Panc1 (cell line): ENCODE results near the gene NUP37. TPM values are rescaled to one million over a fixed set of nuclear protein-coding genes. Genes with fewer than 3 reads are reported as not detected.

ENCODE experiments used
- ATAC-seq: fragments of 200-7000 bp; cut with Tn5 transposase; 2 replicates; pipeline ENCODE4 v1.9.1; 2020; ENCODE audit warnings: mild to moderate bottlenecking, moderate library complexity
- BruUV-seq: library from RNA; stranded (reverse); fragments of 400-500 nt; replicated peaks from 2 replicates; lab custom pipeline; 2021; lab: Mats Ljungman, UMichigan
- CTCF ChIA-PET: fragments of 300-600 bp; sonication (Branson Sonifier 250); formaldehyde crosslinking; loops from one replicate; lab custom pipeline; 2022; ENCODE audit warnings: antibody characterized with exemption; lab: Charles Lee
- POLR2A ChIA-PET: fragments of 300-600 bp; sonication (Branson Sonifier 250); formaldehyde crosslinking; loops from one replicate; lab custom pipeline; 2022; ENCODE audit warnings: antibody characterized with exemption; lab: Charles Lee
- DNase-seq: peaks from one replicate; pipeline ENCODE4 v3.0.0-alpha.2; 2010; ENCODE audit warnings: low read depth, low spot score
- H3K27ac ChIP-seq: 2 replicates; pipeline ENCODE4 v1.5.1; 2011; ENCODE audit warnings: mild to moderate bottlenecking, low read length, inconsistent platforms
- H3K27me3 ChIP-seq: fragments of 200-500 bp; sonication (Bioruptor generic); 2 replicates; pipeline ENCODE4 v1.6.0; 2014; ENCODE audit warnings: low read length, inconsistent platforms; ENCODE audit not compliant: control insufficient read depth, insufficient read depth
- H3K36me3 ChIP-seq: fragments of 200-500 bp; sonication (Bioruptor generic); 2 replicates; pipeline ENCODE4 v1.5.1; 2014; ENCODE audit warnings: inconsistent platforms, mild to moderate bottlenecking, low read length, moderate library complexity; ENCODE audit not compliant: control insufficient read depth, insufficient read depth
- H3K4me1 ChIP-seq: 2 replicates; pipeline ENCODE4 v1.5.1; 2011; ENCODE audit warnings: inconsistent platforms, mild to moderate bottlenecking, low read length, moderate library complexity; ENCODE audit not compliant: control insufficient read depth, insufficient read depth
- H3K4me3 ChIP-seq, 2 experiments: 2 replicates each; pipeline ENCODE4 v1.5.1; 2011 to 2012; ENCODE audit warnings: low read depth in 2 of 2, low read length in 2 of 2, mild to moderate bottlenecking in 2 of 2, inconsistent platforms in 1 of 2, moderate library complexity in 1 of 2
- H3K9me3 ChIP-seq: fragments of 200-500 bp; sonication (Bioruptor generic); 2 replicates; pipeline ENCODE4 v1.5.1; 2014; ENCODE audit warnings: low read depth, mild to moderate bottlenecking, inconsistent platforms, low read length, moderate library complexity; ENCODE audit not compliant: control insufficient read depth, insufficient read depth
- POLR2AphosphoS5 ChIP-seq: IDR thresholded peaks from 2 replicates; pipeline ENCODE4 v1.6.1; 2012; ENCODE audit warnings: mild to moderate bottlenecking, low read depth, low read length, moderate library complexity
- REST ChIP-seq, 2 experiments: IDR thresholded peaks; 2 replicates each; pipeline ENCODE4 v1.6.1; 2011 to 2012; ENCODE audit warnings: low read depth in 2 of 2, control low read depth in 1 of 2, low read length in 1 of 2, mild to moderate bottlenecking in 1 of 2, moderate library complexity in 1 of 2; ENCODE audit not compliant: insufficient read depth in 1 of 2
- SIN3A ChIP-seq: IDR thresholded peaks from 2 replicates; pipeline ENCODE4 v1.6.1; 2012; ENCODE audit warnings: low read depth, mild to moderate bottlenecking, low read length, moderate library complexity, borderline replicate concordance; ENCODE audit not compliant: insufficient read depth
- TCF7L2 ChIP-seq: IDR thresholded peaks from 2 replicates; pipeline ENCODE4 v1.6.1; 2011; ENCODE audit warnings: mild to moderate bottlenecking, low read depth, low read length, inconsistent platforms
- in situ Hi-C: cut with HindIII; loops from 2 replicates; pipeline ENCODE4 v1.10.0; 2016; ENCODE audit warnings: low sequenced_read_pairs, low pct_unique_long_range_greater_than_20kb
- intact Hi-C: fragments of 100-400 bp; cut with micrococcal nuclease; formaldehyde crosslinking; loops from one replicate; pipeline ENCODE4 v1.10.0; 2022; ENCODE audit not compliant: unreplicated experiment
- total RNA-seq: library from RNA; stranded (reverse); gene quantifications from one replicate; pipeline ENCODE4 v1.2.1, GENCODE V29; 2021; ENCODE audit not compliant: unreplicated experiment
- TF ChIP-seq, protein P1 (sequence below): fragments of 450-650 bp; IDR thresholded peaks from 2 replicates; pipeline ENCODE4 v1.5.1; 2017; ENCODE audit warnings: mild to moderate bottlenecking

The NUP37 gene
- total RNA-seq, 1 experiment from 2014 or later, result 47.7 TPM

- no peak for ATAC-seq
- Histone ChIP-seq H3K4me3 (no peak overlapping the region), H3K4me1 (0 out of 2 replicates have a peak, but pooled peaks cover 3% of the 10 kb centered on the region), H3K27ac (no peak overlapping the region), H3K9me3 (no peaks in the 10 kb centered on the region), H3K36me3 (peaks cover 11% of the 10 kb centered on the region), H3K27me3 (no peaks in the 10 kb centered on the region)
- no TSS peak for BruUV-seq
- POLR2A ChIA-PET, result no interaction called here
- in situ Hi-C loops, result no loop called here
- TF ChIP-seq SIN3A (no peak), REST (IDR thresholded peaks at IDR 0.05; ENCODE audit: insufficient read depth in 1 of 2, low read depth in 2 of 2, low read length in 1 of 2) (no peak), TCF7L2 (no peak), POLR2AphosphoS5 (no peak)
- TF ChIP-seq, protein P1, sequence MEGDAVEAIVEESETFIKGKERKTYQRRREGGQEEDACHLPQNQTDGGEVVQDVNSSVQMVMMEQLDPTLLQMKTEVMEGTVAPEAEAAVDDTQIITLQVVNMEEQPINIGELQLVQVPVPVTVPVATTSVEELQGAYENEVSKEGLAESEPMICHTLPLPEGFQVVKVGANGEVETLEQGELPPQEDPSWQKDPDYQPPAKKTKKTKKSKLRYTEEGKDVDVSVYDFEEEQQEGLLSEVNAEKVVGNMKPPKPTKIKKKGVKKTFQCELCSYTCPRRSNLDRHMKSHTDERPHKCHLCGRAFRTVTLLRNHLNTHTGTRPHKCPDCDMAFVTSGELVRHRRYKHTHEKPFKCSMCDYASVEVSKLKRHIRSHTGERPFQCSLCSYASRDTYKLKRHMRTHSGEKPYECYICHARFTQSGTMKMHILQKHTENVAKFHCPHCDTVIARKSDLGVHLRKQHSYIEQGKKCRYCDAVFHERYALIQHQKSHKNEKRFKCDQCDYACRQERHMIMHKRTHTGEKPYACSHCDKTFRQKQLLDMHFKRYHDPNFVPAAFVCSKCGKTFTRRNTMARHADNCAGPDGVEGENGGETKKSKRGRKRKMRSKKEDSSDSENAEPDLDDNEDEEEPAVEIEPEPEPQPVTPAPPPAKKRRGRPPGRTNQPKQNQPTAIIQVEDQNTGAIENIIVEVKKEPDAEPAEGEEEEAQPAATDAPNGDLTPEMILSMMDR, result no peak
- intact Hi-C loops, result no loop called here
- CTCF ChIA-PET, result no interaction called here
- DNase-seq, result no peak
These were observed 5.7 kb downstream of the NUP37 start for GRCh38 chr12:102114212-102114611.

DNA sequence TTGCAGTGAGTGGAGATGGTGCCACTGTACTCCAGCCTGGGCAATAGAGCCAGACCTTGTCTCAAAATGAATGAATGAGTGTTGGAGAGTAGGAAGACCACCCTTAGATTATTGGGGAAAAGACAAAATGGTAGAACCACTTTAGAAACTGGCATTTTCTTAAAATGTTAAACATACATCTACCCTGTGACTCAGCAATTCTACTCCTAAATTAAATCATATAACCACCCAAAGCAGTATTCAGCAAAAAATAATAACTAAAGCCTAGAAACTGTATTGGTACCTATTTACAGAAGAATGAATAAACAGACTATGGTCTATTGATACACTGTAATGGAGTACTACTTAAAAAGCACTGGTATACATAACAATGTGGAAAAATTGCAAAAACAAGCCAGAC, 9.1 kb downstream of the NUP37 start:
- Histone ChIP-seq H3K27me3 (no peaks in the 10 kb centered on the region), H3K36me3 (peaks cover 9% of the 10 kb centered on the region; the same call in 1 of the 2 replicates), H3K4me1 (no peaks in the 10 kb centered on the region), H3K27ac (no peak overlapping the region), H3K4me3 (no peak overlapping the region), H3K9me3 (peaks cover 9% of the 10 kb centered on the region; the same call in 1 of the 2 replicates)
- intact Hi-C loops (no loop called here), in situ Hi-C loops (no loop called here)
- ATAC-seq (no peak), DNase-seq (no peak)
- BruUV-seq, result no TSS peak
- ChIA-PET CTCF (no interaction called here), POLR2A (no interaction called here)
- TF ChIP-seq REST (IDR thresholded peaks at IDR 0.05; ENCODE audit: insufficient read depth in 1 of 2, low read depth in 2 of 2, low read length in 1 of 2), result no peak
- TF ChIP-seq SIN3A, result no peak
- no peak for TF ChIP-seq POLR2AphosphoS5
- TF ChIP-seq, protein P1, result no peak
- no peak for TF ChIP-seq TCF7L2
